ENCODE data around the gene BMPR1B. TPM values are rescaled to one million over a fixed set of nuclear protein-coding genes. Genes with fewer than 3 reads are reported as not detected.

The BMPR1B gene
- total and polyA plus RNA-seq, 12 donors = 0.04 to 7.8 (median 2.5) TPM

- 46 to 65% methylated on average over 6 of the region's 6 CpGs for WGBS, 2 donors
Observed at GRCh38 chr4:94715726-94716125, 42.0 kb upstream of the BMPR1B start.

DNA sequence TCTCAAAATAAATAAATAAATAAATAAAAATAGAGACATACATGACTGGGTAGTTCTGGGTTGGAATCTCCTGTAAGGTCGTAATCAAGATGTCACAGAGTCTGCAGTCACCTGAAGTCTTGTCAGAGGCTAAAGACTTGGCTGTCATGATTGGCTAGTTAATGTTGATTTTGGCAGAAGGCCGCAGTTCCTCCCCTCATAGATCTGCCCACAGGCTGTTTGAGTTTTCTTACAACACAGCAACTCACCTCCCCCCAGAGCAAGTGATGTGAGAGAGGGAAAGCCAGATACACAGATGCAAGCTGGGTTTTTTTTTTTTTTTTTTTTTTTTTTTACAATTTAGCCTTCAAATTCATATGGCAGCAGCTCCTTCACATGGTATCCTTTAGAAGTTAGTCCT lies 36.4 kb upstream of the BMPR1B start:
- Histone ChIP-seq H3K27ac (no peak overlapping the region), H3K27me3 (peaks cover 0 to 3% (median 0%) of the 10 kb centered on the region in 7 donors), H3K36me3 (no peaks in the 10 kb centered on the region), H3K4me1 (no peaks in the 10 kb centered on the region), H3K4me3 (no peak overlapping the region), H3K9me3 (peaks cover 0 to 14% (median 0%) of the 10 kb centered on the region in 11 donors)
- no peak for DNase-seq
- 83 to 85% methylated on average over 2 of the region's 2 CpGs for WGBS, 2 donors
- intact Hi-C loops (cut with DNase I) = no loop called here
- no peak for ATAC-seq
- no peak for TF ChIP-seq CTCF (IDR thresholded peaks at IDR 0.05)

More at GRCh38 chr4:94715726-94716125, 42.0 kb upstream of the BMPR1B start:
- H3K27ac ChIP-seq = no peak overlapping the region
- no peaks in the 10 kb centered on the region for H3K36me3 ChIP-seq
- H3K9me3 ChIP-seq = peaks cover 0 to 14% (median 0%) of the 10 kb centered on the region in 11 donors
- H3K4me3 ChIP-seq = no peak overlapping the region
- H3K4me1 ChIP-seq = no peaks in the 10 kb centered on the region
- no peak for ATAC-seq
- no peak for TF ChIP-seq CTCF (IDR thresholded peaks at IDR 0.05)
- DNase-seq = no peak
- H3K27me3 ChIP-seq = peaks cover 0 to 20% (median 0%) of the 10 kb centered on the region in 7 donors
- intact Hi-C loops (cut with DNase I) = no loop called here

- Histone ChIP-seq H3K9me3 (peaks cover 0 to 14% (median 0%) of the 10 kb centered on the region in 11 donors), H3K27ac (no peak overlapping the region), H3K27me3 (peaks cover 0 to 5% (median 0%) of the 10 kb centered on the region in 7 donors), H3K4me1 (no peaks in the 10 kb centered on the region), H3K36me3 (no peaks in the 10 kb centered on the region), H3K4me3 (no peak overlapping the region)
- no peak for TF ChIP-seq CTCF (IDR thresholded peaks at IDR 0.05)
- no peak for ATAC-seq
- DNase-seq = no peak
- intact Hi-C loops (cut with DNase I) = no loop called here
- WGBS, 2 donors = 81 to 83% methylated on average over 2 of the region's 2 CpGs
Observed at GRCh38 chr4:94722270-94722669, 35.5 kb upstream of the BMPR1B start.

DNA sequence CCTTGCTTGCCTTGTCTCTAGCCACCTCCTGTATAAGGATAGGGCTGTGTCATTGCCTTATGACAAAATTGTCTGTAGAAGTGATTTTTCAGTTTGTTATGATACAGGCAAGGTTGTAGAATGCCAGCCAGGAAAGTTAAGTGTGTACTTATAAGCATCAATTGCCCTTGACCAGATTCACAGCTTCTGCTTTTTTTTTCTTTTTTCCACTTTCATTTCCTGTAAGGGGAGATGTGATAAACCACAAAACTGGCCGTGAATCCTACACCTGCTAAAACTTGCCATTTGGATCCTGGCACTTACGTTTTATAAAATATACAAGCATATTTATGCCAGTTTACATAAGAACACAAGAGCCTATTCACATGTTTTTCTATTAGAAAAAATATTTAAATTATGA lies 35.0 kb upstream of the BMPR1B start:
- ATAC-seq (no peak), DNase-seq (no peak)
- Histone ChIP-seq H3K4me1 (no peaks in the 10 kb centered on the region), H3K9me3 (peaks cover 0 to 14% (median 0%) of the 10 kb centered on the region in 11 donors), H3K36me3 (no peaks in the 10 kb centered on the region), H3K27ac (no peak overlapping the region), H3K27me3 (peaks cover 0 to 10% (median 0%) of the 10 kb centered on the region in 7 donors), H3K4me3 (no peak overlapping the region)
- intact Hi-C loops (cut with DNase I) = no loop called here
- WGBS, 2 donors = 59 to 70% methylated on average over 2 of the region's 2 CpGs
- TF ChIP-seq CTCF (IDR thresholded peaks at IDR 0.05) = no peak
